Measurements from ENCODE around the gene TOB1.

GRCh38 chr17:50831471-50831928 is 34.7 kb downstream of the TOB1 start:
- TF ChIP-seq CTCF (optimal IDR thresholded peaks at IDR 0.05 in 1 of 3, IDR thresholded peaks at IDR 0.05 in 1 of 3, conservative IDR thresholded peaks at IDR 0.05 in 1 of 3; ENCODE audit: extremely low read depth in 1 of 3, insufficient read depth in 2 of 3, low read length in 3 of 3) = no peak
- no peak for TF ChIP-seq EZH2 (IDR thresholded peaks at IDR 0.05; ENCODE audit: low read length)
